Activated CD4-positive, alpha-beta T cell treated with anti-CD3 and anti-CD28 coated beads, Interleukin-2, amount 50 U/mL, for 48 hours (primary cell): ENCODE results near the gene CCDC188.

ENCODE experiments used
- DNase-seq, 2 experiments: peaks; one replicate each; pipeline ENCODE4 v3.0.0-alpha.2; 2020

Gene CCDC188

GRCh38 chr22:20147237-20147988 is 3.4 kb downstream of the CCDC188 start:
- DNase-seq: no peak

- no peak for DNase-seq
Measured at GRCh38 chr22:20146777-20147176, 4.1 kb downstream of the CCDC188 start.

- DNase-seq: no peak
Measured at GRCh38 chr22:20145832-20146223, 5.0 kb downstream of the CCDC188 start.

GRCh38 chr22:20145206-20145831 is 5.5 kb downstream of the CCDC188 start:
- DNase-seq: no peak

GRCh38 chr22:20143883-20144665 is 6.8 kb downstream of the CCDC188 start:
- DNase-seq: no peak

GRCh38 chr22:20142711-20143621 is 7.9 kb downstream of the CCDC188 start:
- no peak for DNase-seq

GRCh38 chr22:20141186-20142077 is 9.4 kb downstream of the CCDC188 start:
- no peak for DNase-seq

GRCh38 chr22:20140521-20140964 is 10.3 kb downstream of the CCDC188 start:
- DNase-seq: no peak

- no peak for DNase-seq
Measured at GRCh38 chr22:20140107-20140445, 10.8 kb downstream of the CCDC188 start.

GRCh38 chr22:20139391-20140106 is 11.3 kb downstream of the CCDC188 start:
- DNase-seq: no peak

- no peak for DNase-seq
Measured at GRCh38 chr22:20138868-20139267, 12.0 kb downstream of the CCDC188 start.

GRCh38 chr22:20138417-20138738 is 12.5 kb downstream of the CCDC188 start:
- no peak for DNase-seq

GRCh38 chr22:20137671-20138416 is 13.0 kb downstream of the CCDC188 start:
- DNase-seq: no peak

GRCh38 chr22:20137113-20137512 is 13.7 kb downstream of the CCDC188 start:
- DNase-seq: no peak

- DNase-seq: no peak
Measured at GRCh38 chr22:20136603-20136873, 14.3 kb downstream of the CCDC188 start.

- no peak for DNase-seq
Measured at GRCh38 chr22:20135806-20136602, 14.9 kb downstream of the CCDC188 start.

GRCh38 chr22:20135265-20135664 is 15.6 kb downstream of the CCDC188 start:
- no peak for DNase-seq

- DNase-seq: no peak
Measured at GRCh38 chr22:20133930-20134549, 16.8 kb downstream of the CCDC188 start.

GRCh38 chr22:20132686-20133246 is 18.1 kb downstream of the CCDC188 start:
- DNase-seq: no peak
